Activated B cell treated with CpG ODN at 0.5 μM for 24 hours (primary cell): ENCODE measurements around the gene PON2. TPM values are rescaled to one million over a fixed set of nuclear protein-coding genes. Genes with fewer than 3 reads are reported as not detected.

Source experiments
- ATAC-seq: fragments of 200-7000 bp; cut with Tn5 transposase; one replicate; pipeline ENCODE4 v1.10.0; 2021; ENCODE audit warnings: low read depth, mild to moderate bottlenecking, moderate library complexity
- CTCF ChIA-PET: fragments of 350-600 bp; sonication (Branson Sonifier 250); formaldehyde crosslinking; loops from one replicate; lab custom pipeline; 2021; ENCODE audit warnings: antibody characterized with exemption; lab: Charles Lee
- POLR2A ChIA-PET: fragments of 350-600 bp; sonication (Branson Sonifier 250); formaldehyde crosslinking; loops from one replicate; lab custom pipeline; 2021; ENCODE audit warnings: antibody characterized with exemption; lab: Charles Lee
- DNase-seq: peaks from one replicate; pipeline ENCODE4 v3.0.0; 2022
- H3K27ac Mint-ChIP-seq: one replicate; pipeline ENCODE4 v1.8.0; 2020; ENCODE audit warnings: mixed read lengths
- H3K27me3 Mint-ChIP-seq: one replicate; pipeline ENCODE4 v1.8.0; 2021; ENCODE audit warnings: mixed read lengths
- H3K36me3 Mint-ChIP-seq: one replicate; pipeline ENCODE4 v1.8.0; 2021; ENCODE audit warnings: low read depth, mixed read lengths
- H3K4me1 Mint-ChIP-seq: one replicate; pipeline ENCODE4 v1.8.0; 2021; ENCODE audit warnings: mixed read lengths
- H3K4me3 Mint-ChIP-seq: one replicate; pipeline ENCODE4 v1.8.0; 2020; ENCODE audit warnings: mild to moderate bottlenecking, mixed read lengths
- H3K9me3 Mint-ChIP-seq: one replicate; pipeline ENCODE4 v1.8.0; 2020; ENCODE audit warnings: mixed read lengths
- intact Hi-C: fragments of 100-400 bp; cut with micrococcal nuclease; formaldehyde crosslinking; loops from one replicate; pipeline ENCODE4 v1.15.1; 2024
- total RNA-seq: library from RNA; stranded (reverse); gene quantifications from 2 replicates; pipeline ENCODE4 v1.2.3, GENCODE V29; 2022
- TF ChIP-seq, protein P1 (sequence below): fragments of 200-600 bp; IDR thresholded peaks from one replicate; pipeline ENCODE4 v1.8.0; 2022; ENCODE audit warnings: antibody characterized with exemption, mild to moderate bottlenecking

PON2 gene
- total RNA-seq, 1 donor from 2014 or later = 9.2 TPM

DNA sequence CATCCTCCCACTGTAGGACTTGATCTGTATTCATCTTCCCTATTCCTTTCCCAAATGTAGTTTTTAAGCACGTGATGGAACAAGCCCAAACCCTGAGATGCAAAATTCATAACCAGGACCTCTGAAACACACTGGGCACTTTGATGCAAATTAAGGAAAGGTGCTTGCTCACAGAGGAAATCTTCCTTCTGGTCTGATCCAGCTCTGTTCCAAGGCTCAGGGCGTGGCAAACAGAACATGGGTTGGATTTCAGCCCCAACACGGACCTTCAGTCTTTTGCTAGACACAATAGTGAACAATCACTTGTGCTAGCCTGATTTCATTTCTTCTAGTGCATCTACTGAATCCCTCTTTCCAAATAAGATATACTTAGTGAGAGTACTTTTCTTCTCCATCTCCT lies 66.6 kb downstream of the PON2 start:
- POLR2A ChIA-PET = no interaction called here
- Mint-ChIP-seq H3K27me3 (no peaks in the 10 kb centered on the region), H3K4me3 (no peak overlapping the region), H3K27ac (no peak overlapping the region), H3K4me1 (no peaks in the 10 kb centered on the region), H3K9me3 (no peaks in the 10 kb centered on the region), H3K36me3 (no peaks in the 10 kb centered on the region)
- CTCF ChIA-PET = no interaction called here
- no peak for ATAC-seq
- TF ChIP-seq, protein P1, sequence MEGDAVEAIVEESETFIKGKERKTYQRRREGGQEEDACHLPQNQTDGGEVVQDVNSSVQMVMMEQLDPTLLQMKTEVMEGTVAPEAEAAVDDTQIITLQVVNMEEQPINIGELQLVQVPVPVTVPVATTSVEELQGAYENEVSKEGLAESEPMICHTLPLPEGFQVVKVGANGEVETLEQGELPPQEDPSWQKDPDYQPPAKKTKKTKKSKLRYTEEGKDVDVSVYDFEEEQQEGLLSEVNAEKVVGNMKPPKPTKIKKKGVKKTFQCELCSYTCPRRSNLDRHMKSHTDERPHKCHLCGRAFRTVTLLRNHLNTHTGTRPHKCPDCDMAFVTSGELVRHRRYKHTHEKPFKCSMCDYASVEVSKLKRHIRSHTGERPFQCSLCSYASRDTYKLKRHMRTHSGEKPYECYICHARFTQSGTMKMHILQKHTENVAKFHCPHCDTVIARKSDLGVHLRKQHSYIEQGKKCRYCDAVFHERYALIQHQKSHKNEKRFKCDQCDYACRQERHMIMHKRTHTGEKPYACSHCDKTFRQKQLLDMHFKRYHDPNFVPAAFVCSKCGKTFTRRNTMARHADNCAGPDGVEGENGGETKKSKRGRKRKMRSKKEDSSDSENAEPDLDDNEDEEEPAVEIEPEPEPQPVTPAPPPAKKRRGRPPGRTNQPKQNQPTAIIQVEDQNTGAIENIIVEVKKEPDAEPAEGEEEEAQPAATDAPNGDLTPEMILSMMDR = no peak
- intact Hi-C loops = no loop called here
- DNase-seq = no peak

DNA sequence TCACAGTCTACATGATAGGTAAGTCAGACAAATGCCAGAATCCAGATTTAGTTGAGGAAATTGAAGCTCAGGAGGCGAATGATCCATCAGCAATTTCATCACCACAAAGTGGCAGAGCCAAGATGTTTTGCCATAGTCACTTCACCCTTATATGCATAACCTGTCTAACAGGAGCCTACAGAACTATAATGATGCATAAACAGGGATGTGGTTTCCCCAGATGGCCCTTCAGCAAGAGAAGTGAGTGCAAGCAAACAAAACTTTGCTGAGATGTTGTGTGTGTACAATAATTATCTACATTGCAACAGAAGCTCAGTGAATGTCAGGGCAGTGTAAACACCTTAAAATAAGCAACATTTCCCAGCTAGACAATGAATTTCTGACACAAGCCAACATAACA lies 67.2 kb downstream of the PON2 start:
- H3K4me3 Mint-ChIP-seq = no peak overlapping the region
- H3K36me3 Mint-ChIP-seq = no peaks in the 10 kb centered on the region
- no peaks in the 10 kb centered on the region for H3K27me3 Mint-ChIP-seq
- POLR2A ChIA-PET = no interaction called here
- TF ChIP-seq, protein P1 = no peak
- DNase-seq (no peak), ATAC-seq (no peak)
- H3K9me3 Mint-ChIP-seq = no peaks in the 10 kb centered on the region
- intact Hi-C loops = no loop called here
- CTCF ChIA-PET = no interaction called here
- H3K4me1 Mint-ChIP-seq = no peaks in the 10 kb centered on the region
- H3K27ac Mint-ChIP-seq = no peak overlapping the region

DNA sequence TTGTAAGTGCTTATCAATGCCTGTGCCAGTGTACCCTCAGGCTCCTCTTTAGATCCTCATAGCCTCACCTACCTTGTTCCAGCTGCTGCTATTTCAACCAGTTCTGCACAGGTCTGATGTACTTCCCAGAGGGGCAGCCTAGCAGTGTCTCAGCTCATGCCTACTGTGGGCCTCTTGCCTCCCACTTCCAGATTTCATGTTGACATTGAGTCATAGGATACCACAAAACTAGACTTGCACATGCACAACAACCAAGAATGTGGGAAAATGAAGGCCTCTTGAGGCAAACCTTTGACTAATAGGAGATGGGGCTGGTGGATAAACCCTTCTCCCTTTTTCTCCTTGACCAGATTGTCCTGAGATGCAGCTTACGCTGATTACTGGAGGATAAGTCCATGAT lies 69.7 kb downstream of the PON2 start:
- Mint-ChIP-seq H3K4me3 (no peak overlapping the region), H3K4me1 (no peaks in the 10 kb centered on the region), H3K27me3 (peaks cover 4% of the 10 kb centered on the region), H3K27ac (no peak overlapping the region), H3K36me3 (no peaks in the 10 kb centered on the region), H3K9me3 (no peaks in the 10 kb centered on the region)
- intact Hi-C loops = no loop called here
- TF ChIP-seq, protein P1 = no peak
- POLR2A ChIA-PET = no interaction called here
- no peak for ATAC-seq
- DNase-seq = no peak
- CTCF ChIA-PET = no interaction called here

DNA sequence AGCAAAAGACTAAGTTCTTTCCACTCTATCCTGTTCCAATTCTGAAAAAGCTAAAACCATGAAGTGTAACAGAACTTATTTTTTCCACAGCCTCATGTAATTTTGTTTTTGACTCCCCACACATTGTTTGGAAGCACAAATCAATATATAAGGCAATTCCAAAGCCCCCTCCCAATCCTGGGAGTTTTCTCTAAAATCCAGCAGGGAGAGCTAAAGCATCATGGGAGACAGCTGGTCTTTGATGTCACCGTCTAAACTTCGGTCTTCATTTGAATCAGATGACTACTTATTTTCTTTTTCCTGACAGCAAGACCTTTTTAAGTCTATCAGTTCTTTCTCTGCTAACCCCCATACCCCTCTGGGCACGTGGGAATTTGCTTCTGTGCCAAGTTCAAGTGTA lies 77.2 kb downstream of the PON2 start:
- no peak for ATAC-seq
- intact Hi-C loops = no loop called here
- no peaks in the 10 kb centered on the region for H3K36me3 Mint-ChIP-seq
- ChIA-PET POLR2A (no interaction called here), CTCF (no interaction called here)
- H3K27me3 Mint-ChIP-seq = peaks cover 6% of the 10 kb centered on the region
- H3K9me3 Mint-ChIP-seq = no peaks in the 10 kb centered on the region
- TF ChIP-seq, protein P1 = no peak
- no peak overlapping the region for H3K4me3 Mint-ChIP-seq
- DNase-seq = no peak
- H3K27ac Mint-ChIP-seq = no peak overlapping the region
- H3K4me1 Mint-ChIP-seq = no peaks in the 10 kb centered on the region

Other genes with a start within 250 kb of the PON2 start
- not detected in 2 replicates for gene PON1, start 110.5 kb downstream of the PON2 start, total RNA-seq
- not detected in 2 replicates for gene PON3, start 38.7 kb downstream of the PON2 start, total RNA-seq
- gene ASB4, start 50.9 kb upstream of the PON2 start, total RNA-seq = not detected in 2 replicates
- 0.44 and 0.53 TPM in 2 replicates for gene PDK4, start 161.5 kb upstream of the PON2 start, total RNA-seq